Ovary (tissue), 3 donors: Measurements from ENCODE around the gene RAET1L.

Experiments
- EP300 ChIP-seq: sonication (generic); formaldehyde crosslinking; IDR thresholded peaks from one replicate; pipeline ENCODE4 v1.6.1; 2017; ENCODE audit warnings: antibody characterized with exemption
- TF ChIP-seq, protein P1 (sequence below), 3 donors: fragments of 450-650 bp in 2 of 3; fragments of 200-600 bp in 1 of 3; IDR thresholded peaks; one replicate each; pipeline versions ENCODE4 v1.5.1 to v1.8.0; 2016 to 2022; ENCODE audit warnings: antibody characterized with exemption in 3 of 3, mild to moderate bottlenecking in 1 of 3
- donor health status: DM: no; HTN: no; CAD: no.

GRCh38 chr6:150043501-150044412 is 18.4 kb upstream of the RAET1L start:
- TF ChIP-seq, protein P1, sequence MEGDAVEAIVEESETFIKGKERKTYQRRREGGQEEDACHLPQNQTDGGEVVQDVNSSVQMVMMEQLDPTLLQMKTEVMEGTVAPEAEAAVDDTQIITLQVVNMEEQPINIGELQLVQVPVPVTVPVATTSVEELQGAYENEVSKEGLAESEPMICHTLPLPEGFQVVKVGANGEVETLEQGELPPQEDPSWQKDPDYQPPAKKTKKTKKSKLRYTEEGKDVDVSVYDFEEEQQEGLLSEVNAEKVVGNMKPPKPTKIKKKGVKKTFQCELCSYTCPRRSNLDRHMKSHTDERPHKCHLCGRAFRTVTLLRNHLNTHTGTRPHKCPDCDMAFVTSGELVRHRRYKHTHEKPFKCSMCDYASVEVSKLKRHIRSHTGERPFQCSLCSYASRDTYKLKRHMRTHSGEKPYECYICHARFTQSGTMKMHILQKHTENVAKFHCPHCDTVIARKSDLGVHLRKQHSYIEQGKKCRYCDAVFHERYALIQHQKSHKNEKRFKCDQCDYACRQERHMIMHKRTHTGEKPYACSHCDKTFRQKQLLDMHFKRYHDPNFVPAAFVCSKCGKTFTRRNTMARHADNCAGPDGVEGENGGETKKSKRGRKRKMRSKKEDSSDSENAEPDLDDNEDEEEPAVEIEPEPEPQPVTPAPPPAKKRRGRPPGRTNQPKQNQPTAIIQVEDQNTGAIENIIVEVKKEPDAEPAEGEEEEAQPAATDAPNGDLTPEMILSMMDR (IDR thresholded peaks at IDR 0.05) = no peak
- no peak for TF ChIP-seq EP300
